ENCODE results near the gene MICAL2. TPM values are rescaled to one million over a fixed set of nuclear protein-coding genes. Genes with fewer than 3 reads are reported as not detected.

Gene MICAL2
- total RNA-seq, 1 experiment from 2014 or later = 151 TPM

DNA sequence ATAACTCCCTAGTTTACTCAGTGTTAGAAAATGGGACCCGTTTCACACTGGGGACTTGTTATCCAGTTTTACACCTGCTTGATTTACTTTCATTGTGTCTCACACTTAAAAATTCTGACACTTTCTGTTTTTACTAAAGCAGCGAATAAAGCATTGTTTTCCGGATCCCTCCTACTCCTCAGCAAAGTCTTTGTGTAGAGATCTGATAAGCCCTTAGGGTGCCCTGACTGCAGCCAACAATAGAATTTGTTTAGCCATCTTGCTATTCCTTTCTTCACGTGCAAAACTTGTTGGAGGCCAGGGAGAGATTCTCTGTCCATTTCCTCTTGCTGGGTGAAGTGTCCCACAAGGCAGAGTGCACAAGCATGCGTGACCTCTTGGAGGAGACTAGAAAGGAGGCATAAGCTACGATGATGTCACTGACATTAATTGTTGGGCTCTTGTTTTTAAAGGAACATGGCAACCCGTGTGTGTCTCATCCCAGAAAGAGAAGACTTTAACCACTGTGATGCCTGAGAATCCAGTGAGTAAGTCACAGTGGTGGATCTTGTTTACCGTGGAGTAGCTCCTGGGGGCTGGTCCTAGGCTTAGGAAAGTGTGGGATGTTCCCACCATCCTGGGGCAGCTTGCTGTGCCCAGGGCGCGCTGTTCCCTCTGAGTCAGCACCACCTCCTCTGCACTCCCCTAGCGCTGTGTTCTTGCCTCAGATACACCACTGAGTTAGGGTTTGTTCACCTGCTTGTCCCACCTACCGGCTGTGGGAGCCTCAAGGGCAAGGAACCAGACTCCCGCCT, 27.7 kb downstream of the MICAL2 start:
- H3K27ac Mint-ChIP-seq (ENCODE audit: low read depth, unreplicated experiment) = peak overlapping the region; percentile 24
- DNase-seq (ENCODE audit: unreplicated experiment) = peak; percentile 80
- peaks cover 29% of the 10 kb centered on the region for H3K36me3 Mint-ChIP-seq (ENCODE audit: insufficient read depth, unreplicated experiment)
- TF ChIP-seq, protein P1, sequence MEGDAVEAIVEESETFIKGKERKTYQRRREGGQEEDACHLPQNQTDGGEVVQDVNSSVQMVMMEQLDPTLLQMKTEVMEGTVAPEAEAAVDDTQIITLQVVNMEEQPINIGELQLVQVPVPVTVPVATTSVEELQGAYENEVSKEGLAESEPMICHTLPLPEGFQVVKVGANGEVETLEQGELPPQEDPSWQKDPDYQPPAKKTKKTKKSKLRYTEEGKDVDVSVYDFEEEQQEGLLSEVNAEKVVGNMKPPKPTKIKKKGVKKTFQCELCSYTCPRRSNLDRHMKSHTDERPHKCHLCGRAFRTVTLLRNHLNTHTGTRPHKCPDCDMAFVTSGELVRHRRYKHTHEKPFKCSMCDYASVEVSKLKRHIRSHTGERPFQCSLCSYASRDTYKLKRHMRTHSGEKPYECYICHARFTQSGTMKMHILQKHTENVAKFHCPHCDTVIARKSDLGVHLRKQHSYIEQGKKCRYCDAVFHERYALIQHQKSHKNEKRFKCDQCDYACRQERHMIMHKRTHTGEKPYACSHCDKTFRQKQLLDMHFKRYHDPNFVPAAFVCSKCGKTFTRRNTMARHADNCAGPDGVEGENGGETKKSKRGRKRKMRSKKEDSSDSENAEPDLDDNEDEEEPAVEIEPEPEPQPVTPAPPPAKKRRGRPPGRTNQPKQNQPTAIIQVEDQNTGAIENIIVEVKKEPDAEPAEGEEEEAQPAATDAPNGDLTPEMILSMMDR (IDR thresholded peaks at IDR 0.05; ENCODE audit: unreplicated experiment) = no peak
- intact Hi-C loops (cut with micrococcal nuclease) = no loop called here
- BruUV-seq (replicated peaks) = no TSS peak
- peaks cover 29% of the 10 kb centered on the region for H3K4me1 Mint-ChIP-seq (ENCODE audit: insufficient read depth, unreplicated experiment)
- no peaks in the 10 kb centered on the region for H3K27me3 Mint-ChIP-seq (ENCODE audit: insufficient read depth, unreplicated experiment)
- ChIA-PET CTCF (interaction anchor here (0.6 kb wide), 2 partner anchors 73 to 667 kb away, joined by 3 read pairs; no protein-coding TSS in a partner anchor), POLR2A (interaction anchor here (0.6 to 2.2 kb wide), 5 partner anchors 10 to 13 kb away, joined by 3 to 9 read pairs (median 4); no protein-coding TSS in a partner anchor)
- H3K9me3 Mint-ChIP-seq (ENCODE audit: unreplicated experiment) = no peaks in the 10 kb centered on the region
- no peak overlapping the region for H3K4me3 Mint-ChIP-seq (ENCODE audit: unreplicated experiment)

DNA sequence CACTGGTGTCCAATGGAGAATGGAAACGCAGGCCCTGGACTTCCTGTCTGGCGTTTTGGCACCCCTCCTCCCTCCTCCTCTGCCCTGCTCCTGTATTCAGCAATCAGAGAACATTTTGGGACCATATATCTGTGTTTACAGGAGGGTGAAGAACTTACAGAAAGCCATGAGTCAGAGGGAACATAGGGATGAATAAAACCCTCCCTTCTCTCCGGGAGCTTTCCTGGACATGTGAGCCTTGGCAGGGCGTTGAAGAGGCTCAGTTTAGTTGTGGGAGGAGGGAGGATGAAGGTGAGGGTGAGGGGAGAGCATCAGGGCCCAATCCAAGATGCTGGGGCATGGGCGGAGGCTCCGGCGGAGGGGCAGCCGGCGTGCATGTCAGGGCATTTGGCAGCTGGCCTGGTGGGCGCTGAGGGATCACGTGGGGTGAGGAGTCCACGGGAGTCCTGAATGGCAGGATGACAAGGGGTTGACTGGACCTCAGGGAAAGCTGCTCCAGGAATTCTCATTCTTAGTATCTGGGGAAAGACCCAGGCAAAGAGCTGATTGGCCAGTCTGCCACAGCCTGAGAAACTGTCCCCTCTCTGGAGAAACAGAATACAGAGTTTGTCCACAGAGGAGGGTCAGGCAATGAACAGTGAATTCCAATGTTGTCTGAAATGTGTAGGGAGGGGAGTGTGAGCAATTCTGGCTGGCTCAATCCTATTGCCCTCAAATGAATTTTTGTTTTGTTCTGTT, 28.9 kb downstream of the MICAL2 start:
- intact Hi-C loops (cut with micrococcal nuclease) = no loop called here
- Mint-ChIP-seq H3K27ac (ENCODE audit: low read depth, unreplicated experiment) (peak overlapping the region; percentile 24), H3K36me3 (ENCODE audit: insufficient read depth, unreplicated experiment) (peaks cover 29% of the 10 kb centered on the region), H3K27me3 (ENCODE audit: insufficient read depth, unreplicated experiment) (no peaks in the 10 kb centered on the region), H3K4me1 (ENCODE audit: insufficient read depth, unreplicated experiment) (peaks cover 31% of the 10 kb centered on the region), H3K9me3 (ENCODE audit: unreplicated experiment) (no peaks in the 10 kb centered on the region), H3K4me3 (ENCODE audit: unreplicated experiment) (no peak overlapping the region)
- TF ChIP-seq, protein P1 (IDR thresholded peaks at IDR 0.05; ENCODE audit: unreplicated experiment) = no peak
- no TSS peak for BruUV-seq (replicated peaks)
- POLR2A ChIA-PET = interaction anchor here (0.6 to 2.2 kb wide), 3 partner anchors 8 to 48 kb away, joined by 3 to 9 read pairs (median 4); no protein-coding TSS in a partner anchor
- CTCF ChIA-PET = interaction anchor here (0.6 kb wide), 1 partner anchor 666 kb away, joined by 3 read pairs; no protein-coding TSS in a partner anchor
- DNase-seq (ENCODE audit: unreplicated experiment) = peak; percentile 77

DNA sequence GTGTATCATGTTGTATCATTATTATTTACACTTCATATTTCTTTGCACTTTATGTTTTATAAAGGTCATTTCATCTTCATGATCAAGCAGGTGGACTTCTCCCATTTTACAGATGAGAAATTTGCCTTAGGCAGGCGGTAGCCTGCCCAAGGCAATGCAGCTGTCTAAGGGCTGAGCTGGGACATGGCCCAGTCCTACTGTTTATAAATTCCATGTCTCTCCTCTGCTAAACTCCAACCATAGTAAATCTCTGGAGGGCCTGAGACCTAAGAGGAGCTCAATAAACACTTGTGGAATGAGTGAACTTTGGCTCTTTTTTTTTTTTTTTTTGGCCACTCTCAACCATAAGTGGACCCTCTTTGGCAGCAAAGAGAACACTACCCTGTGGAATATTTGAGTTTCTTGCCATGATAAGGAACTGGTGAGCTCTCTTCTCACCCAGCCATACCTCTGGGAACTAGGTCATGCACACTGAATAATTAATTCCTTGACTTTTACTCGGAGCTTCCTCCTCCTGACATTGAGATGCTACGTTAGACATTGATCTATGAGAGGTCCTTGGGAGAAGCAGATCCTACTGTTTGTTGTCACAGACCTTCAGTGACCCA, 29.9 kb downstream of the MICAL2 start:
- Mint-ChIP-seq H3K36me3 (ENCODE audit: insufficient read depth, unreplicated experiment) (peaks cover 24% of the 10 kb centered on the region), H3K27ac (ENCODE audit: low read depth, unreplicated experiment) (peak overlapping the region; percentile 24), H3K4me3 (ENCODE audit: unreplicated experiment) (no peak overlapping the region), H3K9me3 (ENCODE audit: unreplicated experiment) (no peaks in the 10 kb centered on the region), H3K4me1 (ENCODE audit: insufficient read depth, unreplicated experiment) (peaks cover 31% of the 10 kb centered on the region), H3K27me3 (ENCODE audit: insufficient read depth, unreplicated experiment) (no peaks in the 10 kb centered on the region)
- DNase-seq (ENCODE audit: unreplicated experiment) = no peak
- intact Hi-C loops (cut with micrococcal nuclease) = no loop called here
- ChIA-PET CTCF (interaction anchor here (0.8 kb wide), 1 partner anchor 53 kb away, joined by 3 read pairs; no protein-coding TSS in a partner anchor), POLR2A (interaction anchor here (0.6 to 0.7 kb wide), 2 partner anchors 11 to 83 kb away, joined by 3 to 4 read pairs; no protein-coding TSS in a partner anchor)
- TF ChIP-seq, protein P1 (IDR thresholded peaks at IDR 0.05; ENCODE audit: unreplicated experiment) = no peak
- TSS peak; percentile 4 for BruUV-seq (replicated peaks)

DNA sequence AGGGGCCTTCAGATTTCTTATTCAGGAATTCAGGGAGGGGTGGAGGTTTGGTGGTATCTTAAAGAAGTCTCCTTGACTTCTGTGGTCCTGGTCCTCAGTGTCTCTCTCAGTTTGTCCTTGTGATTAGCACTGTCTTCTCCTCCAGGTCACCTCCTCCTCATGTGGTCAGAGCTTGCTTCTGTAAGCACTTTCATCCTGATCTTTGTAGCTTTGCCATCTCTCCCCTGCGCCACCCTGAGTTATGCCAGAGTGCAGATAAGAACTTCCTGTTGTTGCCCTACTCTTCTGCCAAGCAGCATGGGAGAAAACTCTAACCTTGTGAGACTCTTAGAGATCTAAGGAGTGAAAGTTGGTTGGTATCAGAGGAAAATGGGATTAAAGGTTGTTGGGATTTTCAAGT, 30.9 kb downstream of the MICAL2 start:
- TF ChIP-seq, protein P1 (IDR thresholded peaks at IDR 0.05; ENCODE audit: unreplicated experiment) = no peak
- BruUV-seq (replicated peaks) = no TSS peak
- Mint-ChIP-seq H3K4me1 (ENCODE audit: insufficient read depth, unreplicated experiment) (peaks cover 31% of the 10 kb centered on the region), H3K27ac (ENCODE audit: low read depth, unreplicated experiment) (peak overlapping the region; percentile 11), H3K4me3 (ENCODE audit: unreplicated experiment) (no peak overlapping the region), H3K27me3 (ENCODE audit: insufficient read depth, unreplicated experiment) (no peaks in the 10 kb centered on the region), H3K36me3 (ENCODE audit: insufficient read depth, unreplicated experiment) (peaks cover 22% of the 10 kb centered on the region), H3K9me3 (ENCODE audit: unreplicated experiment) (no peaks in the 10 kb centered on the region)
- ChIA-PET POLR2A (no interaction called here), CTCF (no interaction called here)
- intact Hi-C loops (cut with micrococcal nuclease) = no loop called here
- no peak for DNase-seq (ENCODE audit: unreplicated experiment)

Measured in MCF 10A (cell line).